ENCODE data around the gene COL4A4. TPM values are rescaled to one million over a fixed set of nuclear protein-coding genes. Genes with fewer than 3 reads are reported as not detected.

Gene COL4A4
- total and polyA plus RNA-seq, 2 experiments from 2014 or later: 1.3 to 3.1 TPM

DNA sequence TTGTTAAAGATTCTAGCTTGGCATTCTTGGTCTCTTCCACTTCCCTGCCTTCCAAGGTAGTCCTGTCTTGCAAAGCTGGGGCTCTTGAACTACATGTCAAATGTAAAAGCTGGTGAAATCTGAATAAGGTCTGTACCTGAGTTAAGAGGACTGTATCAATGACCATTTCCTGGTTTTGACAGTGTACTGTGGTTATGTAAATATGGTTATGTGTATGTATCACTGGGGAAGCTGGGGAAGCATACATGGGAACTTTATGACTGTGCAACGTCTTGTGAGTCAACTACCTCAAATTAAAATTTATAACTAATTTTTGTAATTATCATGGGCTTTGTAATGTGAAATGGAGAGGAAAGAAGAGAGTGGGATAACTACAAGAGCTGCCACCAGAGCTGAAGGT lies 81.7 kb downstream of the COL4A4 start:
- H3K79me2 ChIP-seq (replicated peaks; ENCODE audit: insufficient read depth): no peaks in the 10 kb centered on the region
- no peaks in the 10 kb centered on the region for H3K36me3 Mint-ChIP-seq (ENCODE audit: low read depth)
- no peaks in the 10 kb centered on the region for H4K20me1 ChIP-seq (replicated peaks; ENCODE audit: insufficient read depth)
- no peak for ATAC-seq
- DNase-seq (ENCODE audit: low spot score): no peak
- no peak overlapping the region for H3K27ac Mint-ChIP-seq
- no peak overlapping the region for H3K4me2 ChIP-seq
- no peaks in the 10 kb centered on the region for H3F3A ChIP-seq (replicated peaks; ENCODE audit: low read depth)
- H3K4me1 ChIP-seq (ENCODE audit: insufficient read depth): no peaks in the 10 kb centered on the region
- H3K4me1 Mint-ChIP-seq: no peaks in the 10 kb centered on the region
- no peak overlapping the region for H2AFZ ChIP-seq
- no peak overlapping the region for H3K27ac ChIP-seq (ENCODE audit: low read depth)
- TF ChIP-seq, protein P1, sequence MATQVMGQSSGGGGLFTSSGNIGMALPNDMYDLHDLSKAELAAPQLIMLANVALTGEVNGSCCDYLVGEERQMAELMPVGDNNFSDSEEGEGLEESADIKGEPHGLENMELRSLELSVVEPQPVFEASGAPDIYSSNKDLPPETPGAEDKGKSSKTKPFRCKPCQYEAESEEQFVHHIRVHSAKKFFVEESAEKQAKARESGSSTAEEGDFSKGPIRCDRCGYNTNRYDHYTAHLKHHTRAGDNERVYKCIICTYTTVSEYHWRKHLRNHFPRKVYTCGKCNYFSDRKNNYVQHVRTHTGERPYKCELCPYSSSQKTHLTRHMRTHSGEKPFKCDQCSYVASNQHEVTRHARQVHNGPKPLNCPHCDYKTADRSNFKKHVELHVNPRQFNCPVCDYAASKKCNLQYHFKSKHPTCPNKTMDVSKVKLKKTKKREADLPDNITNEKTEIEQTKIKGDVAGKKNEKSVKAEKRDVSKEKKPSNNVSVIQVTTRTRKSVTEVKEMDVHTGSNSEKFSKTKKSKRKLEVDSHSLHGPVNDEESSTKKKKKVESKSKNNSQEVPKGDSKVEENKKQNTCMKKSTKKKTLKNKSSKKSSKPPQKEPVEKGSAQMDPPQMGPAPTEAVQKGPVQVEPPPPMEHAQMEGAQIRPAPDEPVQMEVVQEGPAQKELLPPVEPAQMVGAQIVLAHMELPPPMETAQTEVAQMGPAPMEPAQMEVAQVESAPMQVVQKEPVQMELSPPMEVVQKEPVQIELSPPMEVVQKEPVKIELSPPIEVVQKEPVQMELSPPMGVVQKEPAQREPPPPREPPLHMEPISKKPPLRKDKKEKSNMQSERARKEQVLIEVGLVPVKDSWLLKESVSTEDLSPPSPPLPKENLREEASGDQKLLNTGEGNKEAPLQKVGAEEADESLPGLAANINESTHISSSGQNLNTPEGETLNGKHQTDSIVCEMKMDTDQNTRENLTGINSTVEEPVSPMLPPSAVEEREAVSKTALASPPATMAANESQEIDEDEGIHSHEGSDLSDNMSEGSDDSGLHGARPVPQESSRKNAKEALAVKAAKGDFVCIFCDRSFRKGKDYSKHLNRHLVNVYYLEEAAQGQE (IDR thresholded peaks at IDR 0.05; ENCODE audit: unreplicated experiment): no peak
- TF ChIP-seq STAT1 (IDR thresholded peaks at IDR 0.05; ENCODE audit: unreplicated experiment) (no peak), CREB1 (CRISPR knock-in tag; IDR thresholded peaks at IDR 0.05; ENCODE audit: low read depth) (no peak), JUNB (IDR thresholded peaks at IDR 0.05; ENCODE audit: unreplicated experiment) (no peak), EZH2 (IDR thresholded peaks at IDR 0.05; ENCODE audit: low read depth, unreplicated experiment) (no peak), POLR2AphosphoS5 (IDR thresholded peaks at IDR 0.05; ENCODE audit: low read depth) (no peak), ZNF114 (CRISPR knock-in tag; IDR thresholded peaks at IDR 0.05) (no peak), ZNF331 (CRISPR knock-in tag; IDR thresholded peaks at IDR 0.05; ENCODE audit: low read depth) (no peak), NANOG (IDR thresholded peaks at IDR 0.05; ENCODE audit: borderline replicate concordance) (no peak), EZH2phosphoT487 (IDR thresholded peaks at IDR 0.05; ENCODE audit: unreplicated experiment) (no peak)
- TF ChIP-seq, protein P2, sequence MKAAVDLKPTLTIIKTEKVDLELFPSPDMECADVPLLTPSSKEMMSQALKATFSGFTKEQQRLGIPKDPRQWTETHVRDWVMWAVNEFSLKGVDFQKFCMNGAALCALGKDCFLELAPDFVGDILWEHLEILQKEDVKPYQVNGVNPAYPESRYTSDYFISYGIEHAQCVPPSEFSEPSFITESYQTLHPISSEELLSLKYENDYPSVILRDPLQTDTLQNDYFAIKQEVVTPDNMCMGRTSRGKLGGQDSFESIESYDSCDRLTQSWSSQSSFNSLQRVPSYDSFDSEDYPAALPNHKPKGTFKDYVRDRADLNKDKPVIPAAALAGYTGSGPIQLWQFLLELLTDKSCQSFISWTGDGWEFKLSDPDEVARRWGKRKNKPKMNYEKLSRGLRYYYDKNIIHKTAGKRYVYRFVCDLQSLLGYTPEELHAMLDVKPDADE (IDR thresholded peaks at IDR 0.05): no peak
- TF ChIP-seq, protein P3, sequence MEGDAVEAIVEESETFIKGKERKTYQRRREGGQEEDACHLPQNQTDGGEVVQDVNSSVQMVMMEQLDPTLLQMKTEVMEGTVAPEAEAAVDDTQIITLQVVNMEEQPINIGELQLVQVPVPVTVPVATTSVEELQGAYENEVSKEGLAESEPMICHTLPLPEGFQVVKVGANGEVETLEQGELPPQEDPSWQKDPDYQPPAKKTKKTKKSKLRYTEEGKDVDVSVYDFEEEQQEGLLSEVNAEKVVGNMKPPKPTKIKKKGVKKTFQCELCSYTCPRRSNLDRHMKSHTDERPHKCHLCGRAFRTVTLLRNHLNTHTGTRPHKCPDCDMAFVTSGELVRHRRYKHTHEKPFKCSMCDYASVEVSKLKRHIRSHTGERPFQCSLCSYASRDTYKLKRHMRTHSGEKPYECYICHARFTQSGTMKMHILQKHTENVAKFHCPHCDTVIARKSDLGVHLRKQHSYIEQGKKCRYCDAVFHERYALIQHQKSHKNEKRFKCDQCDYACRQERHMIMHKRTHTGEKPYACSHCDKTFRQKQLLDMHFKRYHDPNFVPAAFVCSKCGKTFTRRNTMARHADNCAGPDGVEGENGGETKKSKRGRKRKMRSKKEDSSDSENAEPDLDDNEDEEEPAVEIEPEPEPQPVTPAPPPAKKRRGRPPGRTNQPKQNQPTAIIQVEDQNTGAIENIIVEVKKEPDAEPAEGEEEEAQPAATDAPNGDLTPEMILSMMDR (conservative IDR thresholded peaks at IDR 0.05; ENCODE audit: low read depth in 2 of 2): no peak
- TF ChIP-seq, protein P4, sequence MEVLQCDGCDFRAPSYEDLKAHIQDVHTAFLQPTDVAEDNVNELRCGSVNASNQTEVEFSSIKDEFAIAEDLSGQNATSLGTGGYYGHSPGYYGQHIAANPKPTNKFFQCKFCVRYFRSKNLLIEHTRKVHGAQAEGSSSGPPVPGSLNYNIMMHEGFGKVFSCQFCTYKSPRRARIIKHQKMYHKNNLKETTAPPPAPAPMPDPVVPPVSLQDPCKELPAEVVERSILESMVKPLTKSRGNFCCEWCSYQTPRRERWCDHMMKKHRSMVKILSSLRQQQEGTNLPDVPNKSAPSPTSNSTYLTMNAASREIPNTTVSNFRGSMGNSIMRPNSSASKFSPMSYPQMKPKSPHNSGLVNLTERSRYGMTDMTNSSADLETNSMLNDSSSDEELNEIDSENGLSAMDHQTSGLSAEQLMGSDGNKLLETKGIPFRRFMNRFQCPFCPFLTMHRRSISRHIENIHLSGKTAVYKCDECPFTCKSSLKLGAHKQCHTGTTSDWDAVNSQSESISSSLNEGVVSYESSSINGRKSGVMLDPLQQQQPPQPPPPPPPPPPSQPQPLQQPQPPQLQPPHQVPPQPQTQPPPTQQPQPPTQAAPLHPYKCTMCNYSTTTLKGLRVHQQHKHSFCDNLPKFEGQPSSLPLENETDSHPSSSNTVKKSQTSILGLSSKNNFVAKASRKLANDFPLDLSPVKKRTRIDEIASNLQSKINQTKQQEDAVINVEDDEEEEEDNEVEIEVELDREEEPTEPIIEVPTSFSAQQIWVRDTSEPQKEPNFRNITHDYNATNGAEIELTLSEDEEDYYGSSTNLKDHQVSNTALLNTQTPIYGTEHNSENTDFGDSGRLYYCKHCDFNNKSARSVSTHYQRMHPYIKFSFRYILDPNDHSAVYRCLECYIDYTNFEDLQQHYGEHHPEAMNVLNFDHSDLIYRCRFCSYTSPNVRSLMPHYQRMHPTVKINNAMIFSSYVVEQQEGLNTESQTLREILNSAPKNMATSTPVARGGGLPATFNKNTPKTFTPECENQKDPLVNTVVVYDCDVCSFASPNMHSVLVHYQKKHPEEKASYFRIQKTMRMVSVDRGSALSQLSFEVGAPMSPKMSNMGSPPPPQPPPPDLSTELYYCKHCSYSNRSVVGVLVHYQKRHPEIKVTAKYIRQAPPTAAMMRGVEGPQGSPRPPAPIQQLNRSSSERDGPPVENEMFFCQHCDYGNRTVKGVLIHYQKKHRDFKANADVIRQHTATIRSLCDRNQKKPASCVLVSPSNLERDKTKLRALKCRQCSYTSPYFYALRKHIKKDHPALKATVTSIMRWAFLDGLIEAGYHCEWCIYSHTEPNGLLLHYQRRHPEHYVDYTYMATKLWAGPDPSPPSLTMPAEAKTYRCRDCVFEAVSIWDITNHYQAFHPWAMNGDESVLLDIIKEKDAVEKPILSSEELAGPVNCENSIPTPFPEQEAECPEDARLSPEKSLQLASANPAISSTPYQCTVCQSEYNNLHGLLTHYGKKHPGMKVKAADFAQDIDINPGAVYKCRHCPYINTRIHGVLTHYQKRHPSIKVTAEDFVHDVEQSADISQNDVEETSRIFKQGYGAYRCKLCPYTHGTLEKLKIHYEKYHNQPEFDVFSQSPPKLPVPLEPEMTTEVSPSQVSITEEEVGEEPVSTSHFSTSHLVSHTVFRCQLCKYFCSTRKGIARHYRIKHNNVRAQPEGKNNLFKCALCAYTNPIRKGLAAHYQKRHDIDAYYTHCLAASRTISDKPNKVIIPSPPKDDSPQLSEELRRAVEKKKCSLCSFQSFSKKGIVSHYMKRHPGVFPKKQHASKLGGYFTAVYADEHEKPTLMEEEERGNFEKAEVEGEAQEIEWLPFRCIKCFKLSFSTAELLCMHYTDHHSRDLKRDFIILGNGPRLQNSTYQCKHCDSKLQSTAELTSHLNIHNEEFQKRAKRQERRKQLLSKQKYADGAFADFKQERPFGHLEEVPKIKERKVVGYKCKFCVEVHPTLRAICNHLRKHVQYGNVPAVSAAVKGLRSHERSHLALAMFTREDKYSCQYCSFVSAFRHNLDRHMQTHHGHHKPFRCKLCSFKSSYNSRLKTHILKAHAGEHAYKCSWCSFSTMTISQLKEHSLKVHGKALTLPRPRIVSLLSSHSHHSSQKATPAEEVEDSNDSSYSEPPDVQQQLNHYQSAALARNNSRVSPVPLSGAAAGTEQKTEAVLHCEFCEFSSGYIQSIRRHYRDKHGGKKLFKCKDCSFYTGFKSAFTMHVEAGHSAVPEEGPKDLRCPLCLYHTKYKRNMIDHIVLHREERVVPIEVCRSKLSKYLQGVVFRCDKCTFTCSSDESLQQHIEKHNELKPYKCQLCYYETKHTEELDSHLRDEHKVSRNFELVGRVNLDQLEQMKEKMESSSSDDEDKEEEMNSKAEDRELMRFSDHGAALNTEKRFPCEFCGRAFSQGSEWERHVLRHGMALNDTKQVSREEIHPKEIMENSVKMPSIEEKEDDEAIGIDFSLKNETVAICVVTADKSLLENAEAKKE (CRISPR knock-in tag; IDR thresholded peaks at IDR 0.05): no peak
- no peak overlapping the region for H3K4me3 Mint-ChIP-seq
- H3K4me3 ChIP-seq: no peak overlapping the region
- no peaks in the 10 kb centered on the region for H3K9me3 Mint-ChIP-seq
- H3K36me3 ChIP-seq (ENCODE audit: insufficient read depth): no peaks in the 10 kb centered on the region
- 0 out of 2 replicates have a peak, but pooled peaks cover 3% of the 10 kb centered on the region for H3K9me2 ChIP-seq (ENCODE audit: insufficient read depth)
- H3K27me3 Mint-ChIP-seq (ENCODE audit: insufficient read depth, low read depth, poor library complexity): no peaks in the 10 kb centered on the region
- no peaks in the 10 kb centered on the region for H3K27me3 ChIP-seq (ENCODE audit: insufficient read depth)
